K562 (cell line): ENCODE measurements around the gene SERPINE1. TPM values are rescaled to one million over a fixed set of nuclear protein-coding genes. Genes with fewer than 3 reads are reported as not detected.

Experiments used
- ATAC-seq: fragments of 200-7000 bp; cut with Tn5 transposase; 3 replicates; pipeline ENCODE4 v1.9.1; 2020; ENCODE audit warnings: moderate library complexity
- BruUV-seq: library from RNA; stranded (reverse); fragments of 400-500 nt; replicated peaks from 2 replicates; lab custom pipeline; 2021; lab: Mats Ljungman, UMichigan
- CTCF ChIA-PET: fragments of 300-600 bp; formaldehyde crosslinking; extraction: SDS; loops from one replicate; lab custom pipeline; 2021; ENCODE audit warnings: low intra/inter-chr PET ratio; lab: Yijun Ruan, JAX
- POLR2A ChIA-PET: fragments of 300-600, 350-650 bp; sonication (Branson Sonifier 250); formaldehyde crosslinking; extraction: SDS; loops from one replicate; lab custom pipeline; 2021; ENCODE audit warnings: antibody characterized with exemption, inconsistent platforms; lab: Yijun Ruan, JAX
- DNase-seq, 4 experiments: peaks; one replicate each; pipeline versions ENCODE4 v3.0.0 to v3.0.0-alpha.2; 2011 to 2018; ENCODE audit warnings: low spot score in 3 of 4, mixed read lengths in 3 of 4; ENCODE audit errors: extremely low read depth in 1 of 4
- FAIRE-seq: peaks from 2 replicates; lab custom pipeline; 2011; peaks lifted over from hg19 to GRCh38; lab: Jason Lieb, UNC
- H2AFZ ChIP-seq: 2 replicates; pipeline ENCODE4 v1.6.0; 2011; ENCODE audit warnings: low read depth, low read length, control low read depth, inconsistent platforms
- H3K27ac ChIP-seq: fragments of 200-600 bp; 3 replicates; pipeline ENCODE4 v1.8.0; 2011; ENCODE audit warnings: low read depth, mild to moderate bottlenecking, control low read depth, inconsistent platforms, low read length, moderate library complexity, mixed read lengths; ENCODE audit errors: extremely low read depth
- H3K27me3 ChIP-seq, 2 experiments: fragments of 300-600 bp in 1 of 2; 2 replicates in 1 of 2; 3 replicates in 1 of 2; pipeline versions ENCODE4 v1.6.0 to v1.8.0; 2011; ENCODE audit warnings: inconsistent platforms in 2 of 2, low read length in 2 of 2, mild to moderate bottlenecking in 1 of 2, mixed read lengths in 1 of 2, moderate library complexity in 1 of 2; ENCODE audit not compliant: control insufficient read depth in 2 of 2, insufficient read depth in 2 of 2
- H3K36me3 ChIP-seq: fragments of 300-600 bp; 3 replicates; pipeline ENCODE4 v1.8.0; 2011; ENCODE audit warnings: mild to moderate bottlenecking, low read length, inconsistent platforms; ENCODE audit not compliant: control insufficient read depth, insufficient read depth
- H3K4me1 ChIP-seq, 2 experiments: fragments of 200-600 bp in 1 of 2; replicated peaks in 1 of 2; 2 replicates in 1 of 2; 3 replicates in 1 of 2; pipeline versions ENCODE4 v1.5.1 to v1.8.0; 2011; ENCODE audit warnings: inconsistent platforms in 2 of 2, low read length in 2 of 2, mild to moderate bottlenecking in 1 of 2, mixed read lengths in 1 of 2, moderate library complexity in 1 of 2; ENCODE audit not compliant: control insufficient read depth in 2 of 2, insufficient read depth in 2 of 2
- H3K4me2 ChIP-seq: 2 replicates; pipeline ENCODE4 v1.6.1; 2011; ENCODE audit warnings: low read length, control low read depth, inconsistent platforms, mixed read lengths; ENCODE audit not compliant: insufficient read depth
- H3K4me3 ChIP-seq: fragments of 200-600 bp; sonication (generic), shearing (Covaris generic); 2 replicates; pipeline ENCODE4 v1.5.1; 2016; ENCODE audit warnings: control low read depth, inconsistent platforms
- H3K79me2 ChIP-seq: fragments of 200-600 bp; 3 replicates; pipeline ENCODE4 v1.8.0; 2011; ENCODE audit warnings: low read length, inconsistent platforms; ENCODE audit not compliant: control insufficient read depth, insufficient read depth
- H3K9ac ChIP-seq, 2 experiments: 2 replicates each; pipeline versions ENCODE4 v1.6.0 to v1.6.1; 2011; ENCODE audit warnings: low read depth in 2 of 2, low read length in 2 of 2, control low read depth in 1 of 2, inconsistent platforms in 1 of 2, mild to moderate bottlenecking in 1 of 2, mixed read lengths in 1 of 2; ENCODE audit not compliant: insufficient read depth in 1 of 2
- H3K9me1 ChIP-seq: one replicate; pipeline ENCODE4 v1.6.0; 2011; ENCODE audit warnings: inconsistent platforms, mild to moderate bottlenecking, low read length, moderate library complexity; ENCODE audit not compliant: control insufficient read depth, insufficient read depth
- H3K9me3 ChIP-seq: replicated peaks from 2 replicates; pipeline ENCODE4 v1.5.1; 2011; ENCODE audit warnings: low read depth, low read length, inconsistent platforms; ENCODE audit not compliant: control insufficient read depth, insufficient read depth
- H4K20me1 ChIP-seq: replicated peaks from 2 replicates; pipeline ENCODE4 v1.6.1; 2011; ENCODE audit warnings: low read length, inconsistent platforms, mixed read lengths; ENCODE audit not compliant: control insufficient read depth, insufficient read depth
- DDX20 ChIP-seq: fragments of 450-650 bp; IDR thresholded peaks from 2 replicates; pipeline ENCODE4 v1.6.1; 2016; ENCODE audit warnings: missing genetic modification characterization, low read depth, mild to moderate bottlenecking, missing compliant biosample characterization, moderate library complexity
- ELF1 ChIP-seq: fragments of 200-800 bp; sonication (Bioruptor generic); IDR thresholded peaks from 2 replicates; pipeline ENCODE4 v1.6.1; 2016; ENCODE audit warnings: missing genetic modification characterization, missing compliant biosample characterization
- ELF2 ChIP-seq: fragments of 250-450 bp; sonication (Bioruptor Pico); IDR thresholded peaks from 2 replicates; pipeline ENCODE4 v1.5.0; 2021; ENCODE audit warnings: mild to moderate bottlenecking
- MXI1 ChIP-seq: IDR thresholded peaks from 2 replicates; pipeline ENCODE4 v1.6.1; 2011; ENCODE audit warnings: low read depth, mild to moderate bottlenecking, improper control_type of control experiment, low read length
- POLR2AphosphoS5 ChIP-seq: IDR thresholded peaks from 2 replicates; pipeline ENCODE4 v1.6.1; 2011; ENCODE audit warnings: mild to moderate bottlenecking, low read depth, low read length, moderate library complexity; ENCODE audit not compliant: control insufficient read depth, insufficient read depth
- POLR2G ChIP-seq: fragments of 200-400 bp; formaldehyde crosslinking; IDR thresholded peaks from 2 replicates; pipeline ENCODE4 v1.6.1; 2017; ENCODE audit warnings: low read depth, mild to moderate bottlenecking, antibody characterized with exemption, low read length, moderate library complexity
- XRCC5 ChIP-seq: fragments of 200-400 bp; formaldehyde crosslinking; IDR thresholded peaks from 2 replicates; pipeline ENCODE4 v1.6.1; 2017; ENCODE audit warnings: low read depth, mild to moderate bottlenecking, low read length
- ZNF121 ChIP-seq: sonication (generic); formaldehyde crosslinking; conservative IDR thresholded peaks from 2 replicates; pipeline ENCODE4 v1.8.0; 2022; ENCODE audit warnings: missing genetic modification reagents
- WGBS: fragments of 100-300 bp; shearing (Covaris generic); methylation state at CpG from one replicate; pipeline ENCODE4 v1.1.6; 2016; ENCODE audit warnings: low coverage, mixed read lengths; ENCODE audit not compliant: insufficient coverage; ENCODE audit errors: missing lambda C conversion rate; 5-methylcytosine and 5-hydroxymethylcytosine counted together
- in situ Hi-C: fragments of 300-500 bp; cut with MboI; formaldehyde crosslinking; loops from 4 replicates; pipeline ENCODE4 v1.15.0; 2018; ENCODE audit warnings: inconsistent platforms, mixed read lengths
- intact Hi-C: fragments of 100-400 bp; cut with micrococcal nuclease; formaldehyde crosslinking; loops from 2 replicates; pipeline ENCODE4 v1.14.2; 2022
- polyA plus RNA-seq, 8 experiments: library from polyadenylated mRNA; depleted of rRNA in 4 of 8; stranded (reverse) in 5 of 8; unstranded in 3 of 8; fragments of >200 nt; fragmentation: Nextera tagmentation in 2 of 8; fragmentation: Illumina TruSeq in 1 of 8; extraction: Ambion mirVana in 2 of 8; extraction: Trizol in 1 of 8; gene quantifications; 2 replicates each; pipeline versions ENCODE4 v1.2.1 to v1.2.3, GENCODE V29; 2011 to 2014; ENCODE audit warnings: inconsistent platforms in 1 of 8, missing spikeins in 1 of 8
- total RNA-seq, 7 experiments: library from RNA; depleted of rRNA in 6 of 7; stranded (reverse); fragments of >200 nt in 6 of 7; fragmentation: Illumina TruSeq in 2 of 7; extraction: Trizol in 2 of 7; gene quantifications; 2 replicates each; pipeline versions ENCODE4 v1.2.1 to v1.2.3, GENCODE V29; 2011 to 2021; ENCODE audit warnings: low replicate concordance in 1 of 7
- TF ChIP-seq, protein P1 (sequence below): fragments of 450-650 bp; IDR thresholded peaks from 2 replicates; pipeline ENCODE4 v1.6.1; 2014; ENCODE audit warnings: low read depth, mild to moderate bottlenecking, moderate library complexity, borderline replicate concordance
- TF ChIP-seq, protein P2 (sequence below): sonication (generic); formaldehyde crosslinking; IDR thresholded peaks from 2 replicates; pipeline ENCODE4 v1.8.0; 2022; ENCODE audit warnings: mild to moderate bottlenecking, missing genetic modification reagents
- TF ChIP-seq, protein P3 (sequence below): fragments of 250-450 bp; sonication (Bioruptor Pico); IDR thresholded peaks from 2 replicates; pipeline ENCODE4 v1.4.0; 2020; ENCODE audit warnings: borderline replicate concordance
- TF ChIP-seq, protein P4 (sequence below): sonication (generic); formaldehyde crosslinking; IDR thresholded peaks from 2 replicates; pipeline ENCODE4 v1.9.0; 2022; ENCODE audit warnings: mild to moderate bottlenecking, missing genetic modification reagents
- TF ChIP-seq, protein P5 (sequence below): sonication (generic); formaldehyde crosslinking; IDR thresholded peaks from 2 replicates; pipeline ENCODE4 v1.8.0; 2022; ENCODE audit warnings: mild to moderate bottlenecking, missing genetic modification reagents, borderline replicate concordance

Gene SERPINE1
- total and polyA plus RNA-seq, 9 of the 15 experiments (the other 6 are each of a cell fraction or from before 2014, with no cell fraction given): 0.22 to 4.8 (median 0.91) TPM

DNA sequence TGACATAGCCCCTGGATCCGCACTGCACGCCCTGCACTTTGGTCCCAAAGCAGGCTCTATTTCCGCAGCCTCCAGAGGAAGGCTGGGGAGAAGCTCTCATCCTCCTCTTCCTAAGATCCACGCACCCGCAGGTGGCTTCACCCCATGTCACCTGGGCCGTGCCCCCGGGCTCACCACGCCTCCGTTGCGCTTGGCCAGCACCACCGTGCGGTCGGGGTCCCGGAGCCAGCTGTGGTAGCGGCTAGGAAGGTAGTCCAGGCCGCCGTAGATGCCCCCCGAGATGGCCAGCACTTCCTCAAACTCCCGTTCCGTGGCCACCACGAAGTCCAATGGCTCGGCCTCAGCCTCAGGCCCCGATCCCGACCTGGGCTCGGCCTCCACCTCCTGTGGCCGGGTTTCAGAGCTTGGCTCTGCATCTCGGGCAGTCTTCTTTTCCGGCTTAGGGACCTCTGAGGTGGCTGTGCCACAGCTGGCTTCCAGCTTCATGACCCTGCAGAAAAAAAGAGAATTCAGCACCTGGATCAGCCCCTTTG lies 47.5 kb downstream of the SERPINE1 start (continued):
- TF ChIP-seq, protein P1, sequence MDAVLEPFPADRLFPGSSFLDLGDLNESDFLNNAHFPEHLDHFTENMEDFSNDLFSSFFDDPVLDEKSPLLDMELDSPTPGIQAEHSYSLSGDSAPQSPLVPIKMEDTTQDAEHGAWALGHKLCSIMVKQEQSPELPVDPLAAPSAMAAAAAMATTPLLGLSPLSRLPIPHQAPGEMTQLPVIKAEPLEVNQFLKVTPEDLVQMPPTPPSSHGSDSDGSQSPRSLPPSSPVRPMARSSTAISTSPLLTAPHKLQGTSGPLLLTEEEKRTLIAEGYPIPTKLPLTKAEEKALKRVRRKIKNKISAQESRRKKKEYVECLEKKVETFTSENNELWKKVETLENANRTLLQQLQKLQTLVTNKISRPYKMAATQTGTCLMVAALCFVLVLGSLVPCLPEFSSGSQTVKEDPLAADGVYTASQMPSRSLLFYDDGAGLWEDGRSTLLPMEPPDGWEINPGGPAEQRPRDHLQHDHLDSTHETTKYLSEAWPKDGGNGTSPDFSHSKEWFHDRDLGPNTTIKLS: no peak
- TF ChIP-seq POLR2G (peak; percentile 68), POLR2AphosphoS5 (peak; percentile 40; the same call in 1 of the 2 replicates), MXI1 (no peak)
- TF ChIP-seq, protein P2, sequence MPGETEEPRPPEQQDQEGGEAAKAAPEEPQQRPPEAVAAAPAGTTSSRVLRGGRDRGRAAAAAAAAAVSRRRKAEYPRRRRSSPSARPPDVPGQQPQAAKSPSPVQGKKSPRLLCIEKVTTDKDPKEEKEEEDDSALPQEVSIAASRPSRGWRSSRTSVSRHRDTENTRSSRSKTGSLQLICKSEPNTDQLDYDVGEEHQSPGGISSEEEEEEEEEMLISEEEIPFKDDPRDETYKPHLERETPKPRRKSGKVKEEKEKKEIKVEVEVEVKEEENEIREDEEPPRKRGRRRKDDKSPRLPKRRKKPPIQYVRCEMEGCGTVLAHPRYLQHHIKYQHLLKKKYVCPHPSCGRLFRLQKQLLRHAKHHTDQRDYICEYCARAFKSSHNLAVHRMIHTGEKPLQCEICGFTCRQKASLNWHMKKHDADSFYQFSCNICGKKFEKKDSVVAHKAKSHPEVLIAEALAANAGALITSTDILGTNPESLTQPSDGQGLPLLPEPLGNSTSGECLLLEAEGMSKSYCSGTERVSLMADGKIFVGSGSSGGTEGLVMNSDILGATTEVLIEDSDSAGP (CRISPR knock-in tag): no peak

DNA sequence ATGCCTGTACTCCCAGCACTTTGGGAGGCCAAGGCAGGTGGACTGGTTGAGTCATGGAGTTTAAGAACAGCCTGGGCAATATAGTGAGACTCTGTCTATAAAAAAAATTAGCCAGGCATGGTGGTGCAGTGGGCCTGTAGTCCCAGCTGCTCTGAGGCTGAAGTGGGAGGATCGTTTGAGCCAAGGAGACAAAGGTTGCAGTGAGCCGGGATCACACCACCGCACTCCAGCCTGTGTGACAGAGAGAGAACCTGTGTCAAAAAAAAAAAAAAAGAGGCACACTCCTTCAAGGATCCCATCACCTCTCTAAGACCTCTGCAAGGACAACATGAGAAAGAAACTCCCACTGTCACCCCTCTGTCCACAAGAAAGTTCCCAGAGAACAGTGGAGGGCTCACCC lies 48.8 kb downstream of the SERPINE1 start:
- WGBS: 10% methylated on average over 3 of the region's 3 CpGs
- BruUV-seq: no TSS peak
- ChIA-PET POLR2A (interaction anchor here (1.8 kb wide), 1 partner anchor 9 kb away, joined by 7 read pairs; no protein-coding TSS in a partner anchor), CTCF (no interaction called here)
- ATAC-seq (no peak), DNase-seq (no peak), FAIRE-seq (no peak)
- no peaks in the 10 kb centered on the region; the same call in 1 of the 2 replicates for H4K20me1 ChIP-seq
- H3K27me3 ChIP-seq: peaks cover 43 to 50% of the 10 kb centered on the region in 2 experiments; a peak in 4 of 5 replicates
- H3K9ac ChIP-seq: no peak overlapping the region; a peak in 1 of 4 replicates
- H3K4me3 ChIP-seq: no peak overlapping the region
- in situ Hi-C loops (no loop called here), intact Hi-C loops (no loop called here)
- H3K27ac ChIP-seq: no peak overlapping the region
- no peaks in the 10 kb centered on the region for H3K79me2 ChIP-seq
- no peaks in the 10 kb centered on the region for H3K9me3 ChIP-seq
- H2AFZ ChIP-seq: no peak overlapping the region
- H3K9me1 ChIP-seq: no peaks in the 10 kb centered on the region
- peaks cover 5 to 40% of the 10 kb centered on the region in 2 experiments; a peak in 4 of 5 replicates for H3K4me1 ChIP-seq
- H3K4me2 ChIP-seq: no peak overlapping the region
- no peaks in the 10 kb centered on the region for H3K36me3 ChIP-seq
- TF ChIP-seq, protein P3, sequence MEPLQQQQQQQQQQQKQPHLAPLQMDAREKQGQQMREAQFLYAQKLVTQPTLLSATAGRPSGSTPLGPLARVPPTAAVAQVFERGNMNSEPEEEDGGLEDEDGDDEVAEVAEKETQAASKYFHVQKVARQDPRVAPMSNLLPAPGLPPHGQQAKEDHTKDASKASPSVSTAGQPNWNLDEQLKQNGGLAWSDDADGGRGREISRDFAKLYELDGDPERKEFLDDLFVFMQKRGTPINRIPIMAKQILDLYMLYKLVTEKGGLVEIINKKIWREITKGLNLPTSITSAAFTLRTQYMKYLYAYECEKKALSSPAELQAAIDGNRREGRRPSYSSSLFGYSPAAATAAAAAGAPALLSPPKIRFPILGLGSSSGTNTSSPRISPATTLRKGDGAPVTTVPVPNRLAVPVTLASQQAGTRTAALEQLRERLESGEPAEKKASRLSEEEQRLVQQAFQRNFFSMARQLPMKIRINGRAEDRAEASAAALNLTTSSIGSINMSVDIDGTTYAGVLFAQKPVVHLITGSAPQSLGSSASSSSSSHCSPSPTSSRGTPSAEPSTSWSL (CRISPR knock-in tag): no peak
- TF ChIP-seq, protein P4, sequence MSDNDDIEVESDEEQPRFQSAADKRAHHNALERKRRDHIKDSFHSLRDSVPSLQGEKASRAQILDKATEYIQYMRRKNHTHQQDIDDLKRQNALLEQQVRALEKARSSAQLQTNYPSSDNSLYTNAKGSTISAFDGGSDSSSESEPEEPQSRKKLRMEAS (CRISPR knock-in tag): no peak
- TF ChIP-seq, protein P5, sequence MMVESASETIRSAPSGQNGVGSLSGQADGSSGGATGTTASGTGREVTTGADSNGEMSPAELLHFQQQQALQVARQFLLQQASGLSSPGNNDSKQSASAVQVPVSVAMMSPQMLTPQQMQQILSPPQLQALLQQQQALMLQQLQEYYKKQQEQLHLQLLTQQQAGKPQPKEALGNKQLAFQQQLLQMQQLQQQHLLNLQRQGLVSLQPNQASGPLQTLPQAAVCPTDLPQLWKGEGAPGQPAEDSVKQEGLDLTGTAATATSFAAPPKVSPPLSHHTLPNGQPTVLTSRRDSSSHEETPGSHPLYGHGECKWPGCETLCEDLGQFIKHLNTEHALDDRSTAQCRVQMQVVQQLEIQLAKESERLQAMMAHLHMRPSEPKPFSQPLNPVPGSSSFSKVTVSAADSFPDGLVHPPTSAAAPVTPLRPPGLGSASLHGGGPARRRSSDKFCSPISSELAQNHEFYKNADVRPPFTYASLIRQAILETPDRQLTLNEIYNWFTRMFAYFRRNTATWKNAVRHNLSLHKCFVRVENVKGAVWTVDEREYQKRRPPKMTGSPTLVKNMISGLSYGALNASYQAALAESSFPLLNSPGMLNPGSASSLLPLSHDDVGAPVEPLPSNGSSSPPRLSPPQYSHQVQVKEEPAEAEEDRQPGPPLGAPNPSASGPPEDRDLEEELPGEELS (CRISPR knock-in tag): no peak
- TF ChIP-seq ELF1 (tag) (no peak), XRCC5 (no peak), ELF2 (no peak), ZNF121 (CRISPR knock-in tag) (no peak), DDX20 (no peak)
